Measurements from ENCODE around the gene PCDHGC5.

PCDHGC5 gene

GRCh38 chr5:141488591-141489561 lies at the start of gene PCDHGC5:
TSS of gene PCDHGC5 (plus strand) at chr5:141489081. CDS start at chr5:141489241, 160 bp downstream.
- no peaks in the 10 kb centered on the region for H3K9me3 ChIP-seq
- no peak for DNase-seq (ENCODE audit: low spot score in 2 of 2)
- no peak within 1 kb of the TSS for H3K4me3 ChIP-seq
- no peaks in the 10 kb centered on the region for H3K27me3 ChIP-seq (ENCODE audit: low read depth)
- no peaks in the 10 kb centered on the region for H3K36me3 ChIP-seq (replicated peaks)
- in situ Hi-C loops (cut with MboI; ENCODE audit: low sequenced_read_pairs): no loop called here
- no peaks in the 10 kb centered on the region; the same call in 1 of the 2 replicates for H3K4me1 ChIP-seq

GRCh38 chr5:141439411-141440141 lies 49.3 kb upstream of the PCDHGC5 start:
- no peaks in the 10 kb centered on the region for H3K36me3 ChIP-seq (replicated peaks)
- no peak overlapping the region for H3K4me3 ChIP-seq
- in situ Hi-C loops (cut with MboI; ENCODE audit: low sequenced_read_pairs): no loop called here
- H3K27me3 ChIP-seq (ENCODE audit: low read depth): no peaks in the 10 kb centered on the region
- H3K9me3 ChIP-seq: no peaks in the 10 kb centered on the region
- DNase-seq (ENCODE audit: low spot score in 2 of 2): no peak
- no peaks in the 10 kb centered on the region for H3K4me1 ChIP-seq

- Histone ChIP-seq H3K27me3 (ENCODE audit: low read depth) (no peaks in the 10 kb centered on the region), H3K4me1 (no peaks in the 10 kb centered on the region; the same call in 1 of the 2 replicates), H3K36me3 (replicated peaks) (no peaks in the 10 kb centered on the region), H3K4me3 (no peak overlapping the region), H3K9me3 (no peaks in the 10 kb centered on the region)
- in situ Hi-C loops (cut with MboI; ENCODE audit: low sequenced_read_pairs): no loop called here
- no peak for DNase-seq (ENCODE audit: low spot score in 2 of 2)
Observed at GRCh38 chr5:141440341-141440740, 48.5 kb upstream of the PCDHGC5 start.

GRCh38 chr5:141441571-141442170 lies 47.2 kb upstream of the PCDHGC5 start:
- no peak for DNase-seq (ENCODE audit: low spot score in 2 of 2)
- H3K27me3 ChIP-seq (ENCODE audit: low read depth): no peaks in the 10 kb centered on the region
- H3K36me3 ChIP-seq (replicated peaks): no peaks in the 10 kb centered on the region
- no peak overlapping the region for H3K4me3 ChIP-seq
- in situ Hi-C loops (cut with MboI; ENCODE audit: low sequenced_read_pairs): no loop called here
- no peaks in the 10 kb centered on the region; the same call in 1 of the 2 replicates for H3K4me1 ChIP-seq
- H3K9me3 ChIP-seq: no peaks in the 10 kb centered on the region

- Histone ChIP-seq H3K36me3 (replicated peaks) (no peaks in the 10 kb centered on the region), H3K27me3 (ENCODE audit: low read depth) (no peaks in the 10 kb centered on the region), H3K4me1 (no peaks in the 10 kb centered on the region), H3K9me3 (no peaks in the 10 kb centered on the region), H3K4me3 (no peak overlapping the region)
- in situ Hi-C loops (cut with MboI; ENCODE audit: low sequenced_read_pairs): no loop called here
- no peak for DNase-seq (ENCODE audit: low spot score in 2 of 2)
Observed at GRCh38 chr5:141465351-141465750, 23.5 kb upstream of the PCDHGC5 start.

- Histone ChIP-seq H3K4me3 (peak within 1 kb of the TSS; percentile 34), H3K4me1 (peaks cover 9% of the 10 kb centered on the region; the same call in 1 of the 2 replicates), H3K27me3 (ENCODE audit: low read depth) (0 out of 2 replicates have a peak, but pooled peaks cover 3% of the 10 kb centered on the region), H3K9me3 (no peaks in the 10 kb centered on the region), H3K36me3 (replicated peaks) (no peaks in the 10 kb centered on the region)
- in situ Hi-C loops (cut with MboI; ENCODE audit: low sequenced_read_pairs): no loop called here
- DNase-seq (ENCODE audit: low spot score in 2 of 2): peak; percentile 86 to 88
Observed at GRCh38 chr5:141475625-141476131, 13.2 kb upstream of the PCDHGC5 start, which contains the start of gene PCDHGC3. TSS of gene PCDHGC3 (plus strand) at chr5:141475966. CDS start at chr5:141476117, 151 bp downstream.

- Histone ChIP-seq H3K9me3 (no peaks in the 10 kb centered on the region), H3K4me1 (peaks cover 9% of the 10 kb centered on the region; the same call in 1 of the 2 replicates), H3K4me3 (peak overlapping the region; percentile 34)
Observed at GRCh38 chr5:141476132-141476911, 12.6 kb upstream of the PCDHGC5 start.

GRCh38 chr5:141477044-141477575 lies 11.8 kb upstream of the PCDHGC5 start:
- in situ Hi-C loops (cut with MboI; ENCODE audit: low sequenced_read_pairs): no loop called here
- Histone ChIP-seq H3K4me1 (peaks cover 9% of the 10 kb centered on the region; the same call in 1 of the 2 replicates), H3K27me3 (ENCODE audit: low read depth) (0 out of 2 replicates have a peak, but pooled peaks cover 3% of the 10 kb centered on the region), H3K4me3 (no peak overlapping the region), H3K36me3 (replicated peaks) (no peaks in the 10 kb centered on the region), H3K9me3 (no peaks in the 10 kb centered on the region)
- no peak for DNase-seq (ENCODE audit: low spot score in 2 of 2)

More at GRCh38 chr5:141476132-141476911, 12.6 kb upstream of the PCDHGC5 start:
- Histone ChIP-seq H3K27me3 (ENCODE audit: low read depth) (0 out of 2 replicates have a peak, but pooled peaks cover 3% of the 10 kb centered on the region), H3K36me3 (replicated peaks) (no peaks in the 10 kb centered on the region)
- in situ Hi-C loops (cut with MboI; ENCODE audit: low sequenced_read_pairs): no loop called here
- no peak for DNase-seq (ENCODE audit: low spot score in 2 of 2)

GRCh38 chr5:141477815-141478214 lies 11.1 kb upstream of the PCDHGC5 start:
- no peak overlapping the region for H3K4me3 ChIP-seq
- no peaks in the 10 kb centered on the region for H3K36me3 ChIP-seq (replicated peaks)
- in situ Hi-C loops (cut with MboI; ENCODE audit: low sequenced_read_pairs): no loop called here
- H3K9me3 ChIP-seq: no peaks in the 10 kb centered on the region
- H3K27me3 ChIP-seq (ENCODE audit: low read depth): 0 out of 2 replicates have a peak, but pooled peaks cover 3% of the 10 kb centered on the region
- H3K4me1 ChIP-seq: peaks cover 9% of the 10 kb centered on the region; the same call in 1 of the 2 replicates
- DNase-seq (ENCODE audit: low spot score in 2 of 2): no peak

- Histone ChIP-seq H3K4me1 (peaks cover 9% of the 10 kb centered on the region; the same call in 1 of the 2 replicates), H3K4me3 (no peak overlapping the region), H3K9me3 (no peaks in the 10 kb centered on the region), H3K27me3 (ENCODE audit: low read depth) (0 out of 2 replicates have a peak, but pooled peaks cover 3% of the 10 kb centered on the region), H3K36me3 (replicated peaks) (no peaks in the 10 kb centered on the region)
- in situ Hi-C loops (cut with MboI; ENCODE audit: low sequenced_read_pairs): no loop called here
- DNase-seq (ENCODE audit: low spot score in 2 of 2): no peak
Observed at GRCh38 chr5:141478321-141478945, 10.4 kb upstream of the PCDHGC5 start.

- in situ Hi-C loops (cut with MboI; ENCODE audit: low sequenced_read_pairs): no loop called here
- DNase-seq (ENCODE audit: low spot score in 2 of 2): no peak
- Histone ChIP-seq H3K4me3 (no peak overlapping the region), H3K9me3 (no peaks in the 10 kb centered on the region), H3K4me1 (peaks cover 9% of the 10 kb centered on the region), H3K27me3 (ENCODE audit: low read depth) (0 out of 2 replicates have a peak, but pooled peaks cover 3% of the 10 kb centered on the region), H3K36me3 (replicated peaks) (no peaks in the 10 kb centered on the region)
Observed at GRCh38 chr5:141479776-141480175, 9.1 kb upstream of the PCDHGC5 start.

- Histone ChIP-seq H3K27me3 (ENCODE audit: low read depth) (no peaks in the 10 kb centered on the region), H3K4me3 (no peak overlapping the region), H3K9me3 (no peaks in the 10 kb centered on the region), H3K4me1 (no peaks in the 10 kb centered on the region; the same call in 1 of the 2 replicates), H3K36me3 (replicated peaks) (no peaks in the 10 kb centered on the region)
- in situ Hi-C loops (cut with MboI; ENCODE audit: low sequenced_read_pairs): no loop called here
- DNase-seq (ENCODE audit: low spot score in 2 of 2): no peak
Observed at GRCh38 chr5:141483902-141484301, 5.0 kb upstream of the PCDHGC5 start.

Data from HAP-1 (cell line).